ENCODE measurements around the gene LRRC63.

DNA sequence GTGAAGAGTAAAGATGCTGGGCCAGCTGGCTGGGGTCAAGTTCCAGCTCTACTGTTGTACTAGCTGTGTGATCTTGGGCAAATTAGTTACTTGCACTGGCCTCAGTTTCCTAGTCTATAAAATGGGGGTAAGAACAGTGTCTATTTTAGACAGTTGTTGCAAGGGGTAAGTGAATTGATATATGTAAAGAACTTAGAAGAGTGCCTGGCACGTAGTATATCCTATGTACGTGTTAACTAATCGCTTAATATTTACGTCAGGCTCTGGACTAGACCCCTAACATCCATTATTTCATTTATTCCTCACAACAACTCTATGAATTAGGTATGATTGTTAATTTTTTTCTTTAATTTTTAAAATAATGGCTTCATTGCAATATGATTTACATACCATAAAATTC lies 26.1 kb upstream of the LRRC63 start:
- TF ChIP-seq CTCF (conservative IDR thresholded peaks at IDR 0.05; ENCODE audit: low read depth, low read length) = no peak
- TF ChIP-seq SMC3 (IDR thresholded peaks at IDR 0.05; ENCODE audit: low read depth, low read length) = no peak
- no peak for TF ChIP-seq POLR2A (IDR thresholded peaks at IDR 0.05; ENCODE audit: low read depth, low read length)
- TF ChIP-seq MAFK (IDR thresholded peaks at IDR 0.05; ENCODE audit: low read depth, low read length) = no peak
- TF ChIP-seq BHLHE40 (IDR thresholded peaks at IDR 0.05; ENCODE audit: low read depth, low read length) = no peak
- no peak for TF ChIP-seq MXI1 (IDR thresholded peaks at IDR 0.05; ENCODE audit: borderline replicate concordance, low read depth, low read length)
- TF ChIP-seq NFE2L2 (IDR thresholded peaks at IDR 0.05; ENCODE audit: low read depth, low read length) = no peak
- TF ChIP-seq CHD1 (IDR thresholded peaks at IDR 0.05; ENCODE audit: low read depth, low read length) = no peak
- TF ChIP-seq, protein P1, sequence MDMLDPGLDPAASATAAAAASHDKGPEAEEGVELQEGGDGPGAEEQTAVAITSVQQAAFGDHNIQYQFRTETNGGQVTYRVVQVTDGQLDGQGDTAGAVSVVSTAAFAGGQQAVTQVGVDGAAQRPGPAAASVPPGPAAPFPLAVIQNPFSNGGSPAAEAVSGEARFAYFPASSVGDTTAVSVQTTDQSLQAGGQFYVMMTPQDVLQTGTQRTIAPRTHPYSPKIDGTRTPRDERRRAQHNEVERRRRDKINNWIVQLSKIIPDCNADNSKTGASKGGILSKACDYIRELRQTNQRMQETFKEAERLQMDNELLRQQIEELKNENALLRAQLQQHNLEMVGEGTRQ (IDR thresholded peaks at IDR 0.05; ENCODE audit: low read depth, low read length) = no peak
- TF ChIP-seq CEBPB (IDR thresholded peaks at IDR 0.05; ENCODE audit: low read depth, low read length) = no peak
